Left ventricle myocardium inferior (tissue), 1 donor: ENCODE measurements around the gene TAL2. TPM values are rescaled to one million over a fixed set of nuclear protein-coding genes. Genes with fewer than 3 reads are reported as not detected.

ENCODE experiments used
- DNase-seq: peaks from one replicate; pipeline ENCODE4 v3.0.0-alpha.2; 2020
- H3K27ac ChIP-seq: fragments of 200-600 bp; replicated peaks from 2 replicates; pipeline ENCODE4 v1.8.0; 2021
- H3K27me3 ChIP-seq: fragments of 200-600 bp; 2 replicates; pipeline ENCODE4 v1.8.0; 2021; ENCODE audit warnings: low read depth
- H3K36me3 ChIP-seq: fragments of 200-600 bp; 2 replicates; pipeline ENCODE4 v1.8.0; 2021
- H3K4me1 ChIP-seq: fragments of 200-600 bp; 2 replicates; pipeline ENCODE4 v1.8.0; 2021
- H3K4me3 ChIP-seq: fragments of 200-600 bp; 2 replicates; pipeline ENCODE4 v1.8.0; 2021; ENCODE audit warnings: mild to moderate bottlenecking, moderate library complexity
- H3K9me3 ChIP-seq: fragments of 200-600 bp; replicated peaks from 2 replicates; pipeline ENCODE4 v1.8.0; 2021
- intact Hi-C: fragments of 100-400 bp; cut with micrococcal nuclease; formaldehyde crosslinking; loops from one replicate; pipeline ENCODE4 v1.11.0; 2022
- total RNA-seq: library from RNA; stranded (reverse); fragmentation: NEBNext Ultra II Directional; extraction: Animal tissue kit (Norgen Biotek cat#: 25700); gene quantifications from one replicate; pipeline ENCODE4 v1.2.1, GENCODE V29; 2021
- TF ChIP-seq, protein P1 (sequence below): fragments of 200-600 bp; IDR thresholded peaks from 2 replicates; pipeline ENCODE4 v1.8.0; 2021; ENCODE audit warnings: antibody characterized with exemption, mild to moderate bottlenecking, borderline replicate concordance
- donor health status: DM: no; HTN: yes; CAD: no; lungs with severe emphysema.

The TAL2 gene
- total RNA-seq, 1 donor from 2014 or later = not detected

DNA sequence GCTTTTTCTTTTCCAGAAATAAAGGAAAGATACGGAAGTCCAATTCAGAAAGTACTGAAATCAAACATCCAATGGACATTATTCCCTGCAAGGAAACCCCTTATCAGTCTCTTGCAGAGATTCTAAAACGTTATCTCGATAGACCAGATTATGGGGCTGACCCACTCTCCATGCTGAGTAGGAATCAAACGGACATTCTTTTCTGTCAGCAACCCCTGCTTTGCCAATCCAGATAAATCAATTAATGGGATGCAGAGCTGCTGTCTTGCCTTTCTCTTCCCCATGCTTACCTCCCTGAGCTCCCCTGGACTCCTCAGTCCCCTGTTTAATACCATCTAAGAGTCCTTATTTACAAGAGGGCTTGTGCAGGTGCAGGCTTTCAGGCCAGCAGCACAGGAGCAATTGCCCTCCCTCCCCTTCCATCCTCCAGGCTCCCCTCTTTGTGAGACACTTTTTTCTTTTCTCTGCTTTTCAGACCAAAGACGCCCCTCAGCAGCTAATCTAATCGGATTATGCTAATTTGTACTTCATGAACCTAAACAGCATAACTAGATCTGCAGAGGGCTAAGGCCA lies 14.2 kb downstream of the TAL2 start:
- TF ChIP-seq, protein P1, sequence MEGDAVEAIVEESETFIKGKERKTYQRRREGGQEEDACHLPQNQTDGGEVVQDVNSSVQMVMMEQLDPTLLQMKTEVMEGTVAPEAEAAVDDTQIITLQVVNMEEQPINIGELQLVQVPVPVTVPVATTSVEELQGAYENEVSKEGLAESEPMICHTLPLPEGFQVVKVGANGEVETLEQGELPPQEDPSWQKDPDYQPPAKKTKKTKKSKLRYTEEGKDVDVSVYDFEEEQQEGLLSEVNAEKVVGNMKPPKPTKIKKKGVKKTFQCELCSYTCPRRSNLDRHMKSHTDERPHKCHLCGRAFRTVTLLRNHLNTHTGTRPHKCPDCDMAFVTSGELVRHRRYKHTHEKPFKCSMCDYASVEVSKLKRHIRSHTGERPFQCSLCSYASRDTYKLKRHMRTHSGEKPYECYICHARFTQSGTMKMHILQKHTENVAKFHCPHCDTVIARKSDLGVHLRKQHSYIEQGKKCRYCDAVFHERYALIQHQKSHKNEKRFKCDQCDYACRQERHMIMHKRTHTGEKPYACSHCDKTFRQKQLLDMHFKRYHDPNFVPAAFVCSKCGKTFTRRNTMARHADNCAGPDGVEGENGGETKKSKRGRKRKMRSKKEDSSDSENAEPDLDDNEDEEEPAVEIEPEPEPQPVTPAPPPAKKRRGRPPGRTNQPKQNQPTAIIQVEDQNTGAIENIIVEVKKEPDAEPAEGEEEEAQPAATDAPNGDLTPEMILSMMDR = no peak
- no peak overlapping the region for H3K27ac ChIP-seq
- H3K27me3 ChIP-seq = no peaks in the 10 kb centered on the region
- no peaks in the 10 kb centered on the region for H3K9me3 ChIP-seq
- H3K4me3 ChIP-seq = no peak overlapping the region
- H3K36me3 ChIP-seq = no peaks in the 10 kb centered on the region
- intact Hi-C loops = no loop called here
- no peak for DNase-seq
- H3K4me1 ChIP-seq = no peaks in the 10 kb centered on the region

DNA sequence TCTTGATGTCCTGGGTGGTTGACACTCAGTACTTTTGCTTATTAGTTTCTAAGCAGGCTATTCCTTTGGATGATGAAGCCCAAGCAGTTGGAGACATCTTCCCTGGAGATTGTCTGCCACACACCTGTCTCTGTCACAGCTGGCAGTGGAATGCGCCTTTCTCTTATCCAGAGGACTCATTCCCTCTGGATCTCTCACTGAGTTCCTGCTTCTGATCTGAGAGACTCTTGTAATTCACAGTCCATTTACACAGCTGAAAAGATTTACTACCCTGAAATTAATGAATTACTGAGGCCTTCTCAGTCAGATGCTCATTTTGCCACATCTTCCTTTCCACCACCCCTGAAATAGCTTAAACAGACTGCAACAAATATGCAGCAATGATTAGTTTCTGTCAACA lies 15.9 kb downstream of the TAL2 start:
- Histone ChIP-seq H3K9me3 (no peaks in the 10 kb centered on the region), H3K4me1 (no peaks in the 10 kb centered on the region), H3K27ac (no peak overlapping the region), H3K4me3 (no peak overlapping the region), H3K27me3 (no peaks in the 10 kb centered on the region), H3K36me3 (no peaks in the 10 kb centered on the region)
- intact Hi-C loops = no loop called here
- TF ChIP-seq, protein P1 = no peak
- no peak for DNase-seq

GRCh38 chr9:105678781-105679180 lies 16.5 kb downstream of the TAL2 start:
- H3K36me3 ChIP-seq = no peaks in the 10 kb centered on the region
- TF ChIP-seq, protein P1 = no peak
- DNase-seq = no peak
- intact Hi-C loops = no loop called here
- H3K9me3 ChIP-seq = no peaks in the 10 kb centered on the region
- no peak overlapping the region for H3K27ac ChIP-seq
- no peaks in the 10 kb centered on the region for H3K27me3 ChIP-seq
- peaks cover under 1% of the 10 kb centered on the region for H3K4me1 ChIP-seq
- no peak overlapping the region for H3K4me3 ChIP-seq

DNA sequence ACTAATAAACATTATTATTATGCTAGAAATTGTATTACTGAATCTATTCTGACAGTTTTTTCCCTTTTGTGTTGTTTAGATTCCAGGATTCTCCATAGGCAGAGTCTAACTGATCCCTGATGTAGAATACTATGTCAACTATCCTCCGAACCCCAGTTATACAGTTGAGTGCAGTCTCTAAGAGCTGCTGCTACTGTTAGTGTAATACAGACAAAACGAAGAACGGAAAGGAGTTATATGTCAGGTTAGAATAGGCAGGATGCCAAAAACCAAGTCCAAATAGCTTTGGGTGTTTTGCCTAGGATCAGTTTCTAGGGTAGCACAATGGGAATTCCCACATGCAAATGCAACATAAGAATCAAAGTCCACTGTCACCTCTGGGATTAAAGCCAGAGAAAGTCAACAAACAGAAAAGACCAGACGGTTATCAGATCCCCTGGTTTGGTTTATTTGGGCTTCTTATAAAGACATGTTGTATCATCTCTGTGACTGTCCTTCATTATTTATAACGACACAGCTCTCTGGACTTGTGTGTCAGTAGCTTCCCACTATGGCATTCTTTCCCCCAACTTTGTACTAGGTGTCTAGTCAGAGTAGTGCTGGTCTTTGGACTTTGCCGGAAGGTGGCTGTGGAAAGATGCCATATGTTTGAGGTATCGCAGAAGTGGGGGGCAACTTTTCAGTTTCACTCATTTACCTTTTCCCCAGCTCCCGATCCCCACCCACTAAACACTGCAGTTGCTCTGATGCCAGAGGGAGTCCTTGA lies 17.2 kb downstream of the TAL2 start:
- Histone ChIP-seq H3K9me3 (no peaks in the 10 kb centered on the region), H3K27ac (no peak overlapping the region), H3K4me3 (no peak overlapping the region), H3K4me1 (peaks cover 5% of the 10 kb centered on the region), H3K27me3 (no peaks in the 10 kb centered on the region), H3K36me3 (no peaks in the 10 kb centered on the region)
- intact Hi-C loops = no loop called here
- TF ChIP-seq, protein P1 = no peak
- DNase-seq = no peak

- H3K9me3 ChIP-seq = no peaks in the 10 kb centered on the region
- TF ChIP-seq, protein P1 = no peak
- no peak overlapping the region for H3K4me3 ChIP-seq
- no peak for DNase-seq
- peaks cover 5% of the 10 kb centered on the region for H3K4me1 ChIP-seq
- no peaks in the 10 kb centered on the region for H3K27me3 ChIP-seq
- no peaks in the 10 kb centered on the region for H3K36me3 ChIP-seq
- intact Hi-C loops = no loop called here
- no peak overlapping the region for H3K27ac ChIP-seq
Observed at GRCh38 chr9:105681313-105681712, 19.1 kb downstream of the TAL2 start.
